Measurements from ENCODE around the gene ARHGAP30.

Gene ARHGAP30

GRCh38 chr1:161001525-161001924 is 68.2 kb downstream of the ARHGAP30 start:
- Histone ChIP-seq H3K9me3 (ENCODE audit: low read length) (no peaks in the 10 kb centered on the region), H3K4me3 (ENCODE audit: low read depth, low read length, poor library complexity, severe bottlenecking) (no peak overlapping the region), H3K4me2 (ENCODE audit: low read length) (no peak overlapping the region), H2AFZ (ENCODE audit: low read length) (no peak overlapping the region), H4K20me1 (ENCODE audit: insufficient read depth, low read length) (no peaks in the 10 kb centered on the region), H3F3A (ENCODE audit: insufficient read depth, low read length) (0 out of 2 replicates have a peak, but pooled peaks cover 5% of the 10 kb centered on the region), H3K79me2 (ENCODE audit: insufficient read depth, low read length) (0 out of 2 replicates have a peak, but pooled peaks cover 7% of the 10 kb centered on the region), H3K9me2 (ENCODE audit: low read depth, low read length) (no peaks in the 10 kb centered on the region), H3K4me1 (ENCODE audit: insufficient read depth, low read length, severe bottlenecking) (no peaks in the 10 kb centered on the region), H3K27ac (ENCODE audit: low read depth, low read length, poor library complexity, severe bottlenecking) (no peak overlapping the region), H3K36me3 (ENCODE audit: insufficient read depth, low read length) (peaks cover 48% of the 10 kb centered on the region; the same call in 1 of the 2 replicates), H3K27me3 (ENCODE audit: insufficient read depth, low read length) (no peaks in the 10 kb centered on the region), H3K9ac (ENCODE audit: low read length) (no peak overlapping the region)
- TF ChIP-seq EZH2 (IDR thresholded peaks at IDR 0.05; ENCODE audit: borderline replicate concordance, low read length), result no peak
- TF ChIP-seq, protein P1, sequence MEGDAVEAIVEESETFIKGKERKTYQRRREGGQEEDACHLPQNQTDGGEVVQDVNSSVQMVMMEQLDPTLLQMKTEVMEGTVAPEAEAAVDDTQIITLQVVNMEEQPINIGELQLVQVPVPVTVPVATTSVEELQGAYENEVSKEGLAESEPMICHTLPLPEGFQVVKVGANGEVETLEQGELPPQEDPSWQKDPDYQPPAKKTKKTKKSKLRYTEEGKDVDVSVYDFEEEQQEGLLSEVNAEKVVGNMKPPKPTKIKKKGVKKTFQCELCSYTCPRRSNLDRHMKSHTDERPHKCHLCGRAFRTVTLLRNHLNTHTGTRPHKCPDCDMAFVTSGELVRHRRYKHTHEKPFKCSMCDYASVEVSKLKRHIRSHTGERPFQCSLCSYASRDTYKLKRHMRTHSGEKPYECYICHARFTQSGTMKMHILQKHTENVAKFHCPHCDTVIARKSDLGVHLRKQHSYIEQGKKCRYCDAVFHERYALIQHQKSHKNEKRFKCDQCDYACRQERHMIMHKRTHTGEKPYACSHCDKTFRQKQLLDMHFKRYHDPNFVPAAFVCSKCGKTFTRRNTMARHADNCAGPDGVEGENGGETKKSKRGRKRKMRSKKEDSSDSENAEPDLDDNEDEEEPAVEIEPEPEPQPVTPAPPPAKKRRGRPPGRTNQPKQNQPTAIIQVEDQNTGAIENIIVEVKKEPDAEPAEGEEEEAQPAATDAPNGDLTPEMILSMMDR (IDR thresholded peaks at IDR 0.05; ENCODE audit: low read length), result no peak

DNA sequence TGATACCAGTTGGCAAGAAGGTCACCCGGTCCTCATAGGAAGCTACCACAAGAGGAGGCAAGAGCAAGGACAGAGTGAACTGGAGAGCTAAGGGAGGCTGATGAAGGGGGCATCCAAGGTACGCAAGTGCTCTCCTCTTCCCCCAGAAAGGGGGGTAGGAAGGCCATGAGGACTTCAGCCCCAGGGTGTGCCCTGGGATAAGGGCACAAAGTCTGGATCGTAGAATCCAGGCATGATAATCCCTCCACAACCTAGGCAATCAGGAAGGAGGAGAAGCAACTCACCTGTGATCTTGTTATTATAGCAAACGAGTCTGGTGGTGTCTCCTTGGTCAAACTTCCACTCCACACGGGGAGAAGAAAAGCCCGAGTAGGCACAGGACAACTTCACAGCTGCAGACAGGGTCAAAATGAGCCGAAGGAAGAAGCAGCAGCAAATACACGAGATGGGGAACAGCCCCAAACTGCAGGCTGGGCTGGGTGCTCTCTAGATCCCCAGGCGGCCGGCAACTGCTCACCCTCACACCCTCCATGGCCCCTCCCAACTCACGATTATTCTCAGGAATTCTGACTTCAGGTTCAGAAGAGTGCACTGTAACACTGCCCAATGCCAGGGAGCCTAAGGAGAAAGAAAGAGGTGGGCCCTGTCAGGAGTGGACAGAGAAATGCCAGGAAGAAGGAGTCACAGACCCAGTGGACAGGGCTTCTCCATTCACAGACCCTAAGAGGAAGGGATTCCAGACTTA is 68.8 kb downstream of the ARHGAP30 start:
- no peaks in the 10 kb centered on the region for H4K20me1 ChIP-seq (ENCODE audit: insufficient read depth, low read length)
- no peak overlapping the region for H3K27ac ChIP-seq (ENCODE audit: low read depth, low read length, poor library complexity, severe bottlenecking)
- 0 out of 2 replicates have a peak, but pooled peaks cover 1% of the 10 kb centered on the region for H3K79me2 ChIP-seq (ENCODE audit: insufficient read depth, low read length)
- no peaks in the 10 kb centered on the region for H3K4me1 ChIP-seq (ENCODE audit: insufficient read depth, low read length, severe bottlenecking)
- no peak overlapping the region for H2AFZ ChIP-seq (ENCODE audit: low read length)
- peaks cover 49% of the 10 kb centered on the region; the same call in 1 of the 2 replicates for H3K36me3 ChIP-seq (ENCODE audit: insufficient read depth, low read length)
- no peak overlapping the region for H3K4me2 ChIP-seq (ENCODE audit: low read length)
- no peaks in the 10 kb centered on the region for H3K9me2 ChIP-seq (ENCODE audit: low read depth, low read length)
- 0 out of 2 replicates have a peak, but pooled peaks cover 5% of the 10 kb centered on the region for H3F3A ChIP-seq (ENCODE audit: insufficient read depth, low read length)
- no peak overlapping the region for H3K4me3 ChIP-seq (ENCODE audit: low read depth, low read length, poor library complexity, severe bottlenecking)
- H3K9me3 ChIP-seq (ENCODE audit: low read length), result no peaks in the 10 kb centered on the region
- H3K9ac ChIP-seq (ENCODE audit: low read length), result no peak overlapping the region
- TF ChIP-seq, protein P1 (IDR thresholded peaks at IDR 0.05; ENCODE audit: low read length), result no peak
- TF ChIP-seq EZH2 (IDR thresholded peaks at IDR 0.05; ENCODE audit: borderline replicate concordance, low read length), result no peak
- no peaks in the 10 kb centered on the region for H3K27me3 ChIP-seq (ENCODE audit: insufficient read depth, low read length)

- H2AFZ ChIP-seq (ENCODE audit: low read length), result no peak overlapping the region
- H3F3A ChIP-seq (ENCODE audit: insufficient read depth, low read length), result 0 out of 2 replicates have a peak, but pooled peaks cover 5% of the 10 kb centered on the region
- H3K4me3 ChIP-seq (ENCODE audit: low read depth, low read length, poor library complexity, severe bottlenecking), result no peak overlapping the region
- TF ChIP-seq, protein P1 (IDR thresholded peaks at IDR 0.05; ENCODE audit: low read length), result no peak
- no peak for TF ChIP-seq EZH2 (IDR thresholded peaks at IDR 0.05; ENCODE audit: borderline replicate concordance, low read length)
- H3K27me3 ChIP-seq (ENCODE audit: insufficient read depth, low read length), result no peaks in the 10 kb centered on the region
- no peaks in the 10 kb centered on the region for H3K9me3 ChIP-seq (ENCODE audit: low read length)
- H3K9ac ChIP-seq (ENCODE audit: low read length), result no peak overlapping the region
- no peak overlapping the region for H3K27ac ChIP-seq (ENCODE audit: low read depth, low read length, poor library complexity, severe bottlenecking)
- no peaks in the 10 kb centered on the region for H3K9me2 ChIP-seq (ENCODE audit: low read depth, low read length)
- no peaks in the 10 kb centered on the region for H3K4me1 ChIP-seq (ENCODE audit: insufficient read depth, low read length, severe bottlenecking)
- no peaks in the 10 kb centered on the region for H4K20me1 ChIP-seq (ENCODE audit: insufficient read depth, low read length)
- peaks cover 49% of the 10 kb centered on the region; the same call in 1 of the 2 replicates for H3K36me3 ChIP-seq (ENCODE audit: insufficient read depth, low read length)
- no peak overlapping the region for H3K4me2 ChIP-seq (ENCODE audit: low read length)
- H3K79me2 ChIP-seq (ENCODE audit: insufficient read depth, low read length), result no peaks in the 10 kb centered on the region
These were observed 70.3 kb downstream of the ARHGAP30 start for GRCh38 chr1:160999376-160999775.

Measured in OCI-LY1 (cell line).